CD1c-positive myeloid dendritic cell (primary cell): ENCODE measurements around the gene CCDC30.
"Not testable (repeated sequence)": the region's sequence is repeated elsewhere in the genome, so short reads cannot be mapped to it uniquely, and the experiment has no call there.

ENCODE experiments used
- DNase-seq: peaks from one replicate; pipeline ENCODE4 v3.0.0-alpha.2; 2016; ENCODE audit errors: extremely low spot score

CCDC30 gene

DNA sequence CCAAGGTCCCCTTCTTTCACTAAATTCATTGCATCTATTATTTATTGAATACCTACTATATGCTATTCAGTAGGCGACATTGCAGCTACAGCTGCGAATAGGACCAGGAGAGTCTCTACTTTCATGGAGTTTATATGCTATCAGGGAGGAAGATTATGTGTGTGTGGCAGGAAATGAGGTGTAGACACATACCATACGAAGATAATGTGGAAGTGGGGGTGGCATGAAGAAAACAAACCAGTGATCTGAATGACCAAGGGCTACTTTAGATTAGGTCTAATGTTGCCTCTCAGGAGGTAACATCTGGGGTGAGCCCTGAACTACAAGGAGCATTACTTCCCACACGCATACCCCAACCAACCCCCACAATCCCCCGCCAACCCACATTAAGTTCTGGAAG is 194.1 kb downstream of the CCDC30 start:
- DNase-seq, result no peak

DNA sequence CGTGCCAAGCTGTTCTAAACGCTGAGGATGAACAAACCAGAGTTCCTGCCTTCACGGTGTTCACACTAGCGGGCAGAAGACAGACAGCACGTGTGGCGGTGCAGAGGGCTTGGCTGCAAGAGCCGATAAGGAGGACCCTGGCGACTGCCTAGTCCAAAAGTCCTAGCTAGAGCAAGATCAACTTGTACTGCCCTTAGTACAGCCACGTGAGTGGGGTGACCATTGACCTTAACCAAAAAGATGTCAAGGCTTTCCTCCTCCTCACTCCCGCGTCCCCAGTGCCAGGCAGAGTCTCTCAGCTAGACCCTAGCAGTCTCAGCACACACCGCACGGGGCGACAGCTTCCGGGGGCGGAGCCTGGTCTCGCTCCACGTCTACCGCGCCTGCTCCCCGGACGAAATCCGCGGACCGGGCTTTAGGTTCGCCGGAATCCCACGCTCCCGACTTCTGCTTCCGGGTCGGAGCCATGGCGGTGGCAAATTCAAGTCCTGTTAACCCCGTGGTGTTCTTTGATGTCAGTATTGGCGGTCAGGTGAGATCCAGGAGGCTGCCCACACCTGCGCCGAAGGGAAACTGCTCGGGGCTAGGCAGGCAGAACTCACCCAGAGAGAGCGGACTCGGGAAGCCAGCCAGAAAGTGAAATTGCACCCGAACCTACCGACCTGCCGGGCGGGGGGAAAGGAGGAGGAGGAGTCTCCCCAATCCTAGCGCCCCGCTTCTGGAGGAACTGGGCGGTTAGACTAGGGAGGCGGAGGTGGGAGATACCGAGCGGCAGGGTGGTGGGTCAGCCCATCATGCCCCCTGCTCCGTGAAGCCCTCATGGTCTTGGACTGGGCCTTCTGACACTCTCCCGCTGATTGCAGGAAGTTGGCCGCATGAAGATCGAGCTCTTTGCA is 195.1 kb downstream of the CCDC30 start, which contains the start of gene PPIH:
Gene PPIH (plus strand): TSS at position 443 of the 896 bp plus-strand sequence. CDS start 24 bp downstream, at position 467.
- peak; percentile 97 for DNase-seq

DNA sequence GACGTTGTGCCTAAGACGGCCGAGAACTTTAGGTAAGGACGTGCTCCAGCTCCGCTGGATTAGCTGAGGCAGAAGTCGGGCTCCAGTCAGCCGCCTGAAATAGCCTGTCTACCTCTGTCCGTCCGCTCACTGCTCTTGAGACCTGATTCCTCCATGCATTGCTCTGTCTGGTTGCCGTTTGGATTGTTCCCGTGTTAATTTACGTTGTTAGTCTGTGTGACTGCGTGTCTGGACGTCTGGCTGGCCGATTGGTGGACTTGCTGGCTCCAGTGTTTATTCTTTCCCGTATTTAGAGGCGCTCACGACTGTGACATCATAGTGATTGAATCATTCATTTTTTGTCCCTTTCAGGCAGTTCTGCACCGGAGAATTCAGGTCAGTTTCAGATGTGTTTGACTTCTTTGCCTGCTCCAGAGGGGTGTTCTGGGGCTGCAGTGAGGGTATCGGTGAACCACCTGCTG is 195.8 kb downstream of the CCDC30 start:
- DNase-seq, result no peak

DNA sequence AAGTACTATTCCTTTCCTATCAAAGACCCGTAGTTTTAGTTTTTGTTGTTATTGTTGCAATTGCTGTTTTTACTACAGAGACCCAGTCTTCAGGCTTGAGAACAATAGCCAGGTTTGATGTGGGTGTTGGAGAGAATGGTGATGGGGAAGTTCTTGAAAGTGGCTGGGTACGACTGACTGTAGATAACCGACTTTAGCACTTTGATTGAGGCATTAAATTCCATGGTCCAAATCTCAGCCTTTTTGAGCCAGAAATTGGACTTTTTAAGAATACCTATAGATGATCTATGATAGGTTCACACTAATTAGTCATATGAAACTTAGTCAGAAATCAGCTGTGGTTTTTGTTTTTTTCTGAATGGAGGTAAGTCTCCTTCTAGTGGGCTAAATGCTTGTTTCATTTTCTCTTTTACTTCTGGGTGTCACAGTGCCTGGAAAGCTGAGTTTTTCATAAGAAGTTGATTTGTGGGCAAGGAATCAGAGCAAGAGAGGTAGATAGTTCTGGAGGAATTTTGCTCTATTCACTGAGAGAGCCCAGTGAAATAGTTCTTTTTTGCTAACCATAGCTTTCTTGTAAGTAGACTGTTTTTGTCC is 197.9 kb downstream of the CCDC30 start:
- no peak for DNase-seq

DNA sequence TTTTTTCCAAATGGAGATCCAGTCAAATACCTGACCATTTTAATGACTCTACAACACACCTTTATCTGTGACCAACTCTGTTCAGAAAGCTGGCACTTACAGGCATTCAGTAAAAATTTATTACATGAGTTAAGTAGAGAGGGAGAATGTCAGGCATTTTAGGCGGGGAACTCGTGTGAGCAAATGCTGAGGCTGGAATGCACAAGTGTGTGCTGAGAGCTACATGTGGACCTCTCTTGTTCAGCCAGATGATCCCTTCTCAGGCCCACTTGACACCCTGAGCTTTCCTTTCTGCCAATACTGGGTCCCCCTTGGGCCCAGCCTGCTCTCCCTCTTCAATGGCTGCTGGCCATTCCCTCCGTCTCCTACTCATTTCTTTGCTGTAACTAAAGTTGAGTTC is 206.8 kb downstream of the CCDC30 start:
- DNase-seq, result no peak

DNA sequence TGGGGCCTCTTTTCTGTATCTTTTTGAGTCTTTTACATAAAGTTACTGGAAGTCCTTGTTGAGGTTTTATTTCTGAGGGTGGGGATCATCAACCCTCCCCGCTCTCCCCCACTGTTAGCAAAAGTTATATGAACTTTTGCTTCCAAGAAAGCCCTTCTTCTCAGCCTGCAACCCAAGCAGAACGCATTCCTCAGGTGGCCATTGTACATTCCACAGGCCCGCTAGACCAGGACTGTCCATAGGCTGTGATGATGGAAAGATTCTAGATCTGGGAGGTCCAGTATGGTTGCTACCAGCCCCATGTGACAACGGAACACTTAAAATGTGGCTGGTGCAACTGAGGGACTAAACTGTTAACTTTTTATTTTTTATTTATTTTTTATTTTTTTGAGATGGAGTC is 207.3 kb downstream of the CCDC30 start:
- no peak for DNase-seq

DNA sequence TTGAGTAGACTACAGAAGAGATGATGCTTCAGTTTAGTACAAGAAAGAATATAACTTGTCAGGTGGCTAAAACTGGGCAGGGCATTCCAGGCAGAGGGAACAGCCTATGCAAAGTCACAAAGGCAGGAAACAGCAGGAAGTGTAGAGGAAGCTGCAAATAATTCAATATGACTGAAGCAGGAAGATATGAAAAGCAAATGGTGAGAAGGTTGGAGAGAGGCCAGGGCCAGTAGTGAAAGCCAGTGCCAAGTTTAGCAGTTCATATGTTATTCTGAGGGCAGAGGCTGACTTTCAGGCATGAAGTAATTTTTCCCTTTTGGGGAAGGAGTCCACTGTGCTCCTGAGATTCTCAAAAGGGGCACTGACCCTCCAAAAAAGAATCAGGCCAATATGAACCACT is 211.1 kb downstream of the CCDC30 start:
- DNase-seq, result no peak

DNA sequence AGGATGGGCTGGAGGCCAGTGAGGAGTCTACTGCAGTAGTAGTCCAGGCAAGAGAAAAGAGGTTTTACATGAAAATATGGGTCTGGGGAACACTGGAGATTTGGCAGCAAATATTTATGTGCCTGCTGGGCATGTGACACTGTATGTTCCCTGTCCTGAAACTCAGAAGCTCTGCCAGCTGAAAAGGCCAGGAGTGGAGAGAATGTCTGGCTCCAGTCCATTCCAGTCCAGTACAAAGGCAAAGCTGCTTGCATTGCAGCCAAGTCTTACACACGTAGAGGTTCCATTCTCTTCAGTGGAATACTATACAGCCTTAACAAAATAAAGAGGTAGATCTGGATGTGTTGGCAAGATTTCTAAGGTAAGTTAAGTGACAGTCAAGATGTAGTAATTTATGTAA is 211.6 kb downstream of the CCDC30 start:
- DNase-seq, result no peak

DNA sequence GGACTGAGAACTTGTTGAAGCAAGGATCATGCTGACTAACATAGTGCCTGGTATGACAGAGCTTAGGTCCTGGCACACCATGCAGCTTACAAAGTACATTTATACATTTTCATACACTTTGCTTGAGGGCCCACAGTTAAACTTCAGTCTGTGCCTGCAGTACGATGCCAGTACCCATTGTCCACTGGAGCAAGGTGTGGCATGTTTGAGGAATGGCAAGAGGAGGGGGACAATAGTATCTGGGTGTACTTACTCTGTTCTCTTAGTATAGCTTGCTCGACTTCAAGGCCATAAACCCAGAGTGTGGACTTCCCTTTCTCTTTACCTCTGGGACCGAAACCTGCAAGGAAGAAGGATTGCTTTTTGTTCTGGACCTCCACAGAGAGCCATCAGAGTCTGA is 212.4 kb downstream of the CCDC30 start:
- DNase-seq, result no peak

DNA sequence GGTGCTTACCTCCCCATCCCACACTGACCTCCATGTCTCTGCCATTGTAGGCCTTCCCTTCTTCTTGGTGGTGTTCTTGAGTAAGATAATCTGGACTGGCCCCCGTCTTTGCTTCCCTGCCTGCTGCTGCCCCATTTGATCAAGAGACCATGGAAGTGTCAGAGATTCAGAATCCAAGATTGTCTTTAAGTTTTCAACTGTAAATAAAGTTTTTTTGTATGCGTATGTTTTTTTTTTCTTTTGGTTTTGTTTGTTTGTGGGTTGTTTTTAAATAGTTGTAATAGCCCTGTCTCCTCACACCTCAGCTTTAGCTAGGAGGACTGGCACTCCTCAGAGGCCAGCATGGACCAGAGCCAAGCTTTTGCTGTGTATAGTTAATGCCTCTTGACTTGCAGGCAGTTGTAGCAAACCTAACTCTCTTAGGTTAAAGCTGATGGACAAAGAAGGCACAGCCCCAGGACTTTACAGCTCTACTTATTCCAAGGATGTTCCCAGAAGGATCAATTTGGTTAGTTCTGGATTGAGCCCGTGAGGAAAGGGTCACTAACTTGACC is 213.5 kb downstream of the CCDC30 start:
- no peak for DNase-seq

DNA sequence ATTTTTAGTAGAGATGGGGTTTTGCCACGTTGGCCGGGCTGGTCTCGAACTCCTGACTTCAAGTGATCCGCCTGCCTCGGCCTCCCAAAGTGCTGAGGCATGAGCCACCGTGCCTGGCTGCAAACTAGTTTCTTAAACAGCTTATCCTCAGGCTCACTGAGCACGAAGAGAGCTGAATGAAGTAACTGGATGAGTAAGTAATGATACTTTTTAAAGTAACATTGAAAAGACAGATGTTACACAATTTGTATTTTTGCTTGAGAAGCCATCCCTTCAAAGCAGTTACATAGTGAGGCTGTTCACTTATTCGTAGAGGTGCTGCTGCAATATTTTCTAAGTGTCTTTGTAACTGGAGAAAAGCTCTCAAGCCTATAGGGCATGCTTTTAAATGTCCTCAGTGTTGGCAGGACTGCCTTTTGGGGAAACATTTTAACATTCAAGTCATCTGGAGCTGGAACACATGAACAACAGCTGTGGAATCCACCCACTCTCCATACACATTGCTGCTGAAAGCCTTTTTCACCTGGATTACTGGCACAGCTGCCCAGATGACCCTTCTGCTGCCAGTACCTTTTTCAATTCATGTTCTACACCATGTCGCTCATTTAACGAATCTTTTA is 216.4 kb downstream of the CCDC30 start:
- DNase-seq, result no peak

DNA sequence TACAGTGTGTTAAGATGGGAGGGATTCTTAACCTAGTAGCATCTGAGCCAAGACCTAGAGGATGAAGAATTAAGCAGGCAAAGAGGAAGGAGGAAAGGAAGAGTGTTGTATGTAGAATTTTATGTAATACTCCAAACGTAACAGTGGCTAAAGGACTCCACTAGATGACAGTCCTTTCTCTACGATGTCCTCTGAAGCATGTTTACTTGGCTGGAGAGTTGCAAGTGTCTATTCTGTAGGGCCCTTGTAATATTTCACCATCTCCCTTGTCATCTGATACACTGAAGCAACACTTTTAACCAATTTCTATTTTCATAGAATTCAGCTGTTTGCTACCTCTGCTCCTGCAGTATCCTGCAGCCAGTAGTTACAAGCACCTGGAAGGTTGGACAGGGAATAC is 217.0 kb downstream of the CCDC30 start:
- no peak for DNase-seq

DNA sequence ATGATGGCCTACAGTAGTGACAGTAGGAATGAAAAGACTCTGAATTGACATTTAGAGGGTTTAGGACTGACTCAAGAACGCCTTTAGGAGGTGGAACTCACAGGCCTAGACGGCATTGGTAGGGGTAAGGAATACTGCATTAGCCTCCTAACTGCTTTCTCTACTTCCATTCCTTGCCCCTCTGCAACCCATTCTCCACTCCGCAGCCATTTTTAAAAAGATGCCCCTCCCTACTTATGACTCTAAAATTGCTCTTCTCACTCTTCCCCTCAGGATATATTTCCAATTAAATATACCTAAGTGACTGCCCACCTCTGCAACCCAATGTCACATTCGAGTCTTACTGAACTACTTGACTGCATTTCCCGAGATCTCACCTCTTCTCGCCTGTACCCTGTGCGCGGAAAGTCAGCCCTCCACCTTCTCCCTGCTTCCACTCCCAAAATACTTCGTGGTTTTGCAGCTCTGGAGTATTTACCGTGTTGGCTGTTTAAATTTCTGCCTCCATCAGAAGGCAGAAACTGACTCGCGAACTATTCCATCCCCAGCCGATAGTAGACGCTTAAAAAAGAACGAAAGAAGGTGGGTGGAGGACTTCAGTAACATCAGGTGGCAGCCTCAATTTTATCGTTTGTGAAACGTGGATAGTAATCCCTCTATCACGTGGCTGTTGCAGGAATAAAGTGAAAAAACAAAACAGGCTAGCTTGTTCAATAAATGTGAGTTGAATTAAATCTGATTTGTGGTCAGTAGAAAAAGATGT is 218.0 kb downstream of the CCDC30 start:
- DNase-seq, result no peak

DNA sequence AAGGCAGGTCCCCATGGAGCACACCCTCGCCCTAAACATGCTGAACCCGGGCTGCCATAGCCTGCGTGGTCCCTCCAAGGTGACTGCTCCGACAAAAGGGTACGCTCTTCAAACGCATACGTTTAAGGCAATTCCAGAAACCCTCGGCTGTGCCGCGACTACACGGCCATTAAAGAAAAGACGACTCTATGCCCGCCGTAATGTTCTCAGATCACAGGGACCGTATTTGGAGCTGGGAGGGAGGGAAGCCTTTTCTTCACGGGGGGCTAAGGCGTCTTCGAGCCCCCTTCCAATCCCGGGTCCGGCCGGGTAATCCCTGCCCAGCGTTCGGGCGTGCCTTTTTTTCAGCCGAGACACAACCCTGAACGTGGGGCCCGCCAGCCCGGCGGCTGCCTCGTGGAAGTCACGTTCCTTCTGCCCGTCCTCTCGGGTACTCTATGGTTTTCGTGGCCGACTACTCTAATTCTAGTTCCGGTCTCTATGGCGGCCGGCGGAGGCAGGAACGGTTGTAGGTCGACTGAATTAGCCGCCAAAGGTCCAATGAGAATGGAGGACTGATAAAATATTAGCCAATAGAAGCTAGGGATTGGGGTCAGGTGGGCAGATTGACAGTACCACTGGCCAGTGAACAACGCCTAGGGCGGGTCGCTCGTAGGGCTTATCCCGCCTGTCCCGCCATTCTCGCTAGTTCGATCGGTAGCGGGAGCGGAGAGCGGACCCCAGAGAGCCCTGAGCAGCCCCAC is 218.8 kb downstream of the CCDC30 start, which contains the start of gene YBX1:
Gene YBX1 (plus strand): TSS at position 678 of the 743 bp plus-strand sequence. CDS start 148 bp downstream, outside the sequence.
- DNase-seq, result peak; percentile 99

DNA sequence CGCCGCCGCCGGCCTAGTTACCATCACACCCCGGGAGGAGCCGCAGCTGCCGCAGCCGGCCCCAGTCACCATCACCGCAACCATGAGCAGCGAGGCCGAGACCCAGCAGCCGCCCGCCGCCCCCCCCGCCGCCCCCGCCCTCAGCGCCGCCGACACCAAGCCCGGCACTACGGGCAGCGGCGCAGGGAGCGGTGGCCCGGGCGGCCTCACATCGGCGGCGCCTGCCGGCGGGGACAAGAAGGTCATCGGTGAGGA is 219.3 kb downstream of the CCDC30 start:
- DNase-seq, result not testable (repeated sequence)

DNA sequence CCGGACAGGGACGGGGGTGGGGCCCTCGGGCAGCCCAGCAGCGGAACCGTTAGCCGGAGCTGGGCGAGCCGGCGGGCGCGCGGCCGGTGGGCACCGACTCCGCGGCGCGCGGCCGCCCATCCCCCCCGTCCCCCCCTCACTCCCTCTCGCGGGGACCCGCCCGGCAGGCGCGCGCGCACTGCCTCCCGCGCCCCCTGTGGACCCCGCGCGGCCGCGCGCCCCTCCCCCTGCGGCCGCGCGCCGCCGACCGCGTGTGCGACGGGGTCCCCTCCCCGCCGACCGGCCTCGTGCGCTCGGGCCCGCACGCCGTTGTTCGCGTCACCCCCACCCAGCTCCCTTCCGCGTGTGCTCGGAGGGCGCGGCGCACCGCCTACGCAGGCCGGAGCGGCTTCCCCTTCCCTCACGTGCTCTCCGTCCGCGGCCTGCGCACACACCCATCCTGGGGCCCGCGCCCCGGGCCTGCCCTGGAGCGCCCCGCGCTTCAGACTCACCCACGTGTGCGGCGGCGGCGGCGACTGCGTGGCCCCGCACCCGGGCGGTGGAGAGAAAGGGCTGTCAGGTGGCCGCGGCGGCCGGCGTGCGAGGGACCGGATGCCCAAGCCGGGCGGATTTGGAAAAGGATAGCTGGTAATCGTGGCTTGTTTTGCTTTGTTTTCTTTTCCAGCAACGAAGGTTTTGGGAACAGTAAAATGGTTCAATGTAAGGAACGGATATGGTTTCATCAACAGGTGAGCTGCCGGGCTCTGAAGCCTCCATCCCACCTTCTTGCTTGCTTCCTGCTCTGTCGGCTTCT is 219.8 kb downstream of the CCDC30 start:
- peak; percentile 95 for DNase-seq

DNA sequence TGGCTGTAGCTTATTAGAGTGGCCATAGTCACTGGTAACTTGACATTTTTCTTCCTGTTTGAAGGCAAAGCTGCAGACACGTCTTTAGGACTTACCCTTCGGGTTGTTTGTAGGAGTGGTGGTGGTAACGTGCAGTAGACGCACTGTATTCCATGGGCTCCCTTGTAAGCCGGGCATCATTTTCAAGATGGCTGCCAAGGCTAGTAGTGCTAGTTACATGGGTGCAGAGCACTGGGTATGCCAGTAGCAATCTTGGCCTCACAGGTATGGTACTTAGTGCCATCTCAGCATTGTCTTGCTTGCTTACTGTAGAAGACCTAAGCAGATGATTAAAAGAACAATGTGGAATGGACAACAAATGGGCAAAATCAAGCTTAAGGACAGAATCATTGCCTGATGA is 221.1 kb downstream of the CCDC30 start:
- DNase-seq, result no peak

DNA sequence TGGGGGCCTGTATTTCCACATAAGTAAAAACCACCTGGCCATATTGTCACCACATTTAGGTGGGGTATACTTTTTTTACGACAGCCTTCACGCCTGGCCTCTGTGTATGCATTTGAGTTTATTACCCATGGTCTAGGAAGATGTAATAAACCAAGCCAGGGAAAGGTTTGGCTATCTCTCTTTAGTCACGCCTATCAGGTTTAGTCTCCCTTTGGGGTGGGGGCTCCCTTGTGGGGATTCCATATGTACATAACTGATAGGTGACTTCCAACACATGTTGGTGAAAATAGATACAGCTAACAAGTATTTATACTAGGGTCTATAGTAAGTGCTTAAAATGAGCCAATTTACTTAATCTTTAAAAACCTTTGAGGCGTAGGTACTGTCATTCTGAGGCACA is 223.3 kb downstream of the CCDC30 start:
- no peak for DNase-seq

DNA sequence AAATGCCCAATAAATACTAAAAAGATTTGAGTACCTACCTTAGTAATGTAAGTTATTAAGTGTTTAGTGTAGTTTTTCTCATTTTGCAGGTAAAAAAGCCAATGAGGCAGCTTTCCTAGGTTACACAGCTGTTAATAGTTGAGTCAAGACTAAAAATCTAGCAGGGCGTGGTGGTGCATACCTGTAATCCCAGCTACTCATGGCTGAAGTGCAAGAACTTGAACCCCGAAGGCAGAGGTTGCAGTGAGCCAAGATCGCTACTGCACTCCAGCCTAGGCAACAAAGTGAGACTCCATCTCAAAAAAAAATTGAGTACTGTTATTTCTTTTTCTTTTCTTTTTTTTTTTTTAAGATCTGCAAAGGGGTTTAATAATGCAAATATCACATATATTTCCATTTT is 226.8 kb downstream of the CCDC30 start:
- no peak for DNase-seq

DNA sequence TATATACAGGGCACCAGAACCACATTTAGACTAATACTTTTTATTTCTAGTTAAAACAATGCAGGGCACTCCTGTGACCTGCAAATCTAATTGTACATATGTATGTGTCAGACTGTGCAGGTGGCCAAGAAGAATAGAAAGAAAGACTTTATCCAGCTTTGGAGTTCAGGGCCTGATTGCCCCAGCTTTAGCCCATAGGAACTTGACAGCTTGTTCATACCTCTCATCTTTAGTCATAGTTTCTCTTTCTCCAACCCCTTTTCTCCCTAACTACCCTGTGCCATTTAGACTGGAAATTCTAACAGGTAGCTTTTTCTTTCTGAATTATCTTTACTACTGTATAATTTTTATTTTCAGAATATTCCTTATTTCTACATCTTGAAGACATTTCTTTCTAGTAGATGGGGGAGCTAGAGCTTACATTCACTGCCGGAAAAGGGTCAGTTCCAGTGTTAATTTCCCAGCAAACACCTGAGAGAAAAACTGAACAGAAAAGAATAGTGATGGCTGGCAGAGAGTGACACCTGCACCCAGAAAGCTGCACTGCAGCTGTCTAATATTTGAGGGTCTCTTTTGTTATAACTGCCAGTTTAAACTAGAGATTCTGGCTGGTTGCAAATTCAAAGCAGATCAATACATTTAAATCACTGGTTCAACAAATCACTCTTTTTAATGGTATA is 227.5 kb downstream of the CCDC30 start:
- no peak for DNase-seq
